Measurements from ENCODE around the gene BHLHE40. TPM values are rescaled to one million over a fixed set of nuclear protein-coding genes. Genes with fewer than 3 reads are reported as not detected.

The BHLHE40 gene
- total RNA-seq, 1 donor from 2014 or later, result 13.6 TPM

DNA sequence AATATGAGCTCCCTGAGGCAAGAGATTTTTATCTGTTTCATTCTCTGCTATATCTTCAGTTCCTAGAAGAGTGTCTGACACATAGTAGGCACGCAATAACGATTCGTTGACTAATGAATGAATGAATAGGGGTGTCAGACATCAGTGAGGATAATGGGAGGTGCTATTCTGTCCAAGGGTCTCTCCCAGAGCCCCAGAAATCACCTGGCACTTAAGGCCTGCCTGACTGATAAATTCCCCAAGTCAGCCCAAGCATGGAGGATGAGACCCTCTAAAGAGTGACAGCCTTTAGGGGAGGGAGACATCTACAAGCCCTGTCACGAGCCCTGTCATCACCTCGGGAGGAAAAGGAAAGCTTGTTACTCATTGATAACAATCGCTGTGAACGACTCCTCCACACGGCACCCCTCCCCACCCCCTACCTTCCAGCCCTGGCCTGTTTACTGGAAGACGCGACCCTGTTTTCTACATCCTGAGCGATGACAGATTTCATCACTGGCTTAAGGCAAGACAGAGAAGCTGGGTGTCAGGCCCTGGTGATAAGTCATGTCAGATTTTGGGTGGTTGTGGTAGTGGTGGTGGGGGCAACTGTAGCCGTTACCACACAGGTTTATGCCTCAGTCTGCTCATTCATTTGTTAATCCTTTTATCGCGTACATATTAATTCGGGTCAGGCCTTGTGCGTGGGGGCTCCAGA, 23.1 kb downstream of the BHLHE40 start:
- Mint-ChIP-seq H3K27ac (peak overlapping the region; percentile 71), H3K4me3 (no peak overlapping the region), H3K27me3 (peaks cover 7% of the 10 kb centered on the region), H3K9me3 (no peaks in the 10 kb centered on the region), H3K36me3 (no peaks in the 10 kb centered on the region), H3K4me1 (ENCODE audit: unreplicated experiment) (peaks cover 27% of the 10 kb centered on the region)
- DNase-seq (ENCODE audit: extremely low spot score, unreplicated experiment), result no peak
- TF ChIP-seq, protein P1, sequence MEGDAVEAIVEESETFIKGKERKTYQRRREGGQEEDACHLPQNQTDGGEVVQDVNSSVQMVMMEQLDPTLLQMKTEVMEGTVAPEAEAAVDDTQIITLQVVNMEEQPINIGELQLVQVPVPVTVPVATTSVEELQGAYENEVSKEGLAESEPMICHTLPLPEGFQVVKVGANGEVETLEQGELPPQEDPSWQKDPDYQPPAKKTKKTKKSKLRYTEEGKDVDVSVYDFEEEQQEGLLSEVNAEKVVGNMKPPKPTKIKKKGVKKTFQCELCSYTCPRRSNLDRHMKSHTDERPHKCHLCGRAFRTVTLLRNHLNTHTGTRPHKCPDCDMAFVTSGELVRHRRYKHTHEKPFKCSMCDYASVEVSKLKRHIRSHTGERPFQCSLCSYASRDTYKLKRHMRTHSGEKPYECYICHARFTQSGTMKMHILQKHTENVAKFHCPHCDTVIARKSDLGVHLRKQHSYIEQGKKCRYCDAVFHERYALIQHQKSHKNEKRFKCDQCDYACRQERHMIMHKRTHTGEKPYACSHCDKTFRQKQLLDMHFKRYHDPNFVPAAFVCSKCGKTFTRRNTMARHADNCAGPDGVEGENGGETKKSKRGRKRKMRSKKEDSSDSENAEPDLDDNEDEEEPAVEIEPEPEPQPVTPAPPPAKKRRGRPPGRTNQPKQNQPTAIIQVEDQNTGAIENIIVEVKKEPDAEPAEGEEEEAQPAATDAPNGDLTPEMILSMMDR (conservative IDR thresholded peaks at IDR 0.05), result no peak

DNA sequence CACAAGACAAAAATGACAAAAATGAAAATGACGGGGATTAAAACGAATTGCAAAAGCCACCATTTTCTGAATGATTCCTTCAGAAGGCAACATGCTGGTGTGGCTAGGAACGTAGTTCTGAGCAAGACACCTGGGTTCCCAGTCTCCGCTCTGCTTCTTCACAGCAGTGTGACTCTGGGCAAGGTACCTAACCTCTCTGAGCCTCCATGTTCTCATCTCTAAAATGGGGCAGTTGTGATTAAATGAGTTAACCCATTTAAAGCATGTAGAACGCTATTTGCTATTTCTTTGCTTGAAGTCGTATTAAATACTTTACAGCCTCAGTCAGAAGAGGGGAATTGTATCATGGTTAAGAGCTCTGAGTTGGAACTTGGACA, 23.6 kb downstream of the BHLHE40 start:
- Mint-ChIP-seq H3K27ac (peak overlapping the region; percentile 26), H3K9me3 (no peaks in the 10 kb centered on the region), H3K27me3 (peaks cover 8% of the 10 kb centered on the region), H3K36me3 (no peaks in the 10 kb centered on the region), H3K4me3 (no peak overlapping the region), H3K4me1 (ENCODE audit: unreplicated experiment) (peaks cover 27% of the 10 kb centered on the region)
- no peak for DNase-seq (ENCODE audit: extremely low spot score, unreplicated experiment)
- TF ChIP-seq, protein P1 (conservative IDR thresholded peaks at IDR 0.05), result no peak

DNA sequence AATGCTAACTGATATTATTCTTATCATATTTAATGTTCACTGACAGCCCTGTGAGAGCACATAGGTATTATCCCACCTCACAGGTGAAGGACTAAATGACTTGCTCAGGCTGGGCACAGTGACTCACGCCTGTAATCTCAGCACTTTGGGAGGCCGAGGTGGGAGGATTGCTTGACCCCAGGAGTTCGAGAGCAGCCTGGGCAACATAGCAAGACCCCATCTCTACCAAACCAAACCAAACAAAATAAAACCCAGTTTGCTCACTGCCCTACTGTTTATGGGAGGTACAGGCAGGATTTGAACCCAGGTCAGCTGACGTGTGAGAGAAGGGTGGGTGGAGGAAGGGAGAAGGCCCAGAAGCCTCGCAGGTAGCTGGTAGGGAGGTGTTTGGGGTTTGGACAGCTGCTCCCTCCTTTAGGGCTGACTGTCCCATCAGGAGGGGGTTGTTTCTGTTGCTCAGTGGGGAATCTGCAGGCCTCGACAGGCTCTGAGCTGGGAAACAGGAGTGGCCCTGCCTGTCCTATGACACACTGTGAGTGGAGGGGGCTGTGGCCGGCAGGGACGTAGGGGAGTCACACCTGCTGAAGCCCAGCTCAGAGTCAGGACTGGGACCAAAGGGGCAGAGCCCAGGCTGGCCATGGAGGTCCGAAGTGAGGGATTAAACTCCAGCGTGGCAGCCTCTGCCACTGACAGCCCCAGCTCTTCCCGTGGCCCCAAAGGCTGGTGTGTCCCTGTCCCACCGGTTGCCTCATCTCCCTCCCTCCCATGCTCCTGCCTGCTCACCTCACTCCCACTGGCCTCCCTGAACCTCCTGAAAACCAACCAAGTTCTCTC, 25.3 kb downstream of the BHLHE40 start:
- no peaks in the 10 kb centered on the region for H3K36me3 Mint-ChIP-seq
- TF ChIP-seq, protein P1 (conservative IDR thresholded peaks at IDR 0.05), result no peak
- no peak overlapping the region for H3K27ac Mint-ChIP-seq
- no peak overlapping the region for H3K4me3 Mint-ChIP-seq
- peaks cover 7% of the 10 kb centered on the region for H3K27me3 Mint-ChIP-seq
- no peak for DNase-seq (ENCODE audit: extremely low spot score, unreplicated experiment)
- H3K9me3 Mint-ChIP-seq, result no peaks in the 10 kb centered on the region
- H3K4me1 Mint-ChIP-seq (ENCODE audit: unreplicated experiment), result peaks cover 25% of the 10 kb centered on the region

DNA sequence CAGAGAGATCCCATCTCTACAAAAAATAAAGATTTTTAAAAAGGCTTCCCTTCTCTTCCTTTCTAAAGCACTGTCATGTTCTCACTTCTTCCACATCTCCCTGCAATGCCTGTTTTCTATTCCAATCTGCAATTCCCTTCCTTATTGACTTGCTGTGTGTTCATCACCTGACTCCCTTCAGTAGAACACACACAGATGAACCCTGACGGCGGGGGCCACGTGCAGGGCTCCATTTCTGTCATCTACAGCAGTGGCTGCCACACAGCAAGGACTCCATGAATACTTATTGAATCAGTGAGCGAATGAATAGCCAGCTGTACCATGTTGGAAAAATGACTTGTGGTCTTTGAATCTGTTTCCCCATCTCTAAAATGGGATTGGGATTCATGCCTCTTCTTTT, 26.1 kb downstream of the BHLHE40 start:
- H3K36me3 Mint-ChIP-seq, result no peaks in the 10 kb centered on the region
- TF ChIP-seq, protein P1 (conservative IDR thresholded peaks at IDR 0.05), result no peak
- H3K27me3 Mint-ChIP-seq, result peaks cover 6% of the 10 kb centered on the region
- no peak overlapping the region for H3K4me3 Mint-ChIP-seq
- no peak overlapping the region for H3K27ac Mint-ChIP-seq
- H3K4me1 Mint-ChIP-seq (ENCODE audit: unreplicated experiment), result peaks cover 20% of the 10 kb centered on the region
- H3K9me3 Mint-ChIP-seq, result no peaks in the 10 kb centered on the region
- no peak for DNase-seq (ENCODE audit: extremely low spot score, unreplicated experiment)

DNA sequence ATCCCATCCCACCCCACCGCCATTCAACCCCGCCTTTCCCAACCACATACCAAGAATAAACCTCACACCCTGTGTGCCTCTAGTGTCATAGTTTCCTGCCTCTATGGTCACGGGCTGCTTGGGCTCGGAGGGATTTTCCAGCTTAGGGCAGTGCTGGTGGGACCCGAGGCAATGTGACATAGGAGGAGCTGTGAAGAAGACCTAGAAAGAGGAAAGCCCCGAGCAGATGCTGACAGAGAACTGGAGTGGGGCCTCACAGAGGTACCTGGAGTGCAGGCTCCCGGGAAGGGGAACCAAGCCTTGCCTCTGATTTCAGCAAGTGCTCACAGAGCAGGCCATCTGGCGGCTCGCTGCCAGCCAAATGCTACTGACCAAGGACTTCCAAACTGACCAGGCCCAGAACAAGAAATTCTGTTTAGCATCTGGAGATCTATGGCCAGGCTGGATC, 27.5 kb downstream of the BHLHE40 start:
- Mint-ChIP-seq H3K4me3 (no peak overlapping the region), H3K4me1 (ENCODE audit: unreplicated experiment) (peaks cover 20% of the 10 kb centered on the region), H3K36me3 (no peaks in the 10 kb centered on the region), H3K9me3 (no peaks in the 10 kb centered on the region), H3K27ac (no peak overlapping the region), H3K27me3 (peaks cover 9% of the 10 kb centered on the region)
- TF ChIP-seq, protein P1 (conservative IDR thresholded peaks at IDR 0.05), result no peak
- no peak for DNase-seq (ENCODE audit: extremely low spot score, unreplicated experiment)
